Right atrium auricular region (tissue), 2 donors: ENCODE results near the gene TLK2. TPM values are rescaled to one million over a fixed set of nuclear protein-coding genes. Genes with fewer than 3 reads are reported as not detected.

Experiments used
- DNase-seq: peaks from one replicate; pipeline ENCODE4 v3.0.0-alpha.2; 2019; ENCODE audit warnings: low spot score
- H3K27ac ChIP-seq, 2 donors: fragments of 200-600 bp; sonication (generic); 1 replicate in 1 of 2; 2 replicates in 1 of 2; pipeline ENCODE4 v1.5.1; 2016 to 2019
- H3K27me3 ChIP-seq, 2 donors: fragments of 200-600 bp; sonication (generic); one replicate each; pipeline versions ENCODE4 v1.5.1 to v1.6.0; 2017 to 2019
- H3K36me3 ChIP-seq: fragments of 200-600 bp; sonication (generic); one replicate; pipeline ENCODE4 v1.5.1; 2016
- H3K4me1 ChIP-seq, 2 donors: fragments of 200-600 bp; sonication (generic); one replicate each; pipeline versions ENCODE4 v1.5.1 to v1.6.0; 2017 to 2019
- H3K4me3 ChIP-seq, 2 donors: fragments of 200-600 bp; sonication (generic); 1 replicate in 1 of 2; 2 replicates in 1 of 2; pipeline ENCODE4 v1.5.1; 2017 to 2019; ENCODE audit warnings: mild to moderate bottlenecking in 1 of 2, moderate library complexity in 1 of 2
- H3K9me3 ChIP-seq, 2 donors: fragments of 200-600 bp; sonication (generic); one replicate each; pipeline ENCODE4 v1.5.1; 2019
- total RNA-seq, 2 donors: library from RNA; depleted of rRNA; stranded (reverse); fragments of >200 nt; gene quantifications; one replicate each; pipeline ENCODE4 v1.1.0, GENCODE V29; 2016
- TF ChIP-seq, protein P1 (sequence below), 2 donors: fragments of 200-600 bp; sonication (generic); IDR thresholded peaks; one replicate each; pipeline ENCODE4 v1.5.1; 2019; ENCODE audit warnings: antibody characterized with exemption in 2 of 2

Gene TLK2
- total RNA-seq, 2 donors from 2014 or later: 22.3 to 28.3 TPM

DNA sequence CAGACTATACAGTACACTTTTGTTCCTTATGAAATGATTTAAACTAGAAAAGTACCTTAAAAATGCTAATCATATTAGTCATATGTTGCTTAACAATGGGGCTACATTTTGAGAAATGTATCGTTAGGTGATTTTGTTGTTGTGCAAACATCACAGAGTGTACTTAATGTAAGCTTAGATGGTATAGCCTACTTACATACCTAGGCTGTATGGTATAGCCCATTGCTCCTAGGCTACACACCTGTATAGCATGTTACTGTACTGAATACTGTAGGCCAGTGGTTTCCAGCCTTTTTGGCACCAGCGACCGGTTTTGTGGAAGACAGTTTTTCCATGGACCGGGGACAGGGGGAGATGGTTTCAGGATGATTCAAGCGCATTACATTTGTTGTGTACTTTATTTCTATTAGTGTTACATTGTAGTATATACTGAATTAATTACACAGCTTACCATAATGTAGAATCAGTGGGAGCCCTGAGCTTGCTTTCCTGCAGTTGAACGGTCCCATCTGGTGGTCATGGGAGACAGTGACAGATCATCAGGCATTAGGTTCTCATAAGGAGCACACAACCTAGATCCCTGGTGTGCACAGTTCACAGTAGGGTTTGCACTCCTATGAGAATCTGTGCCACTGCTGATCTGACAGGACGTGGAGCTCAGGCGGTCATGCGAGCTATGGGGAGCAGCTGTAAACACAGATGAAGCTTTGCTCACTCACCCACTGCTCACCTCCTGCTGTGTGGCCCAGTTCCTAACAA is 113.9 kb downstream of the TLK2 start:
- no peak overlapping the region for H3K27ac ChIP-seq
- no peaks in the 10 kb centered on the region for H3K9me3 ChIP-seq
- peaks cover 0 to 7% of the 10 kb centered on the region in 2 donors for H3K4me1 ChIP-seq
- TF ChIP-seq, protein P1, sequence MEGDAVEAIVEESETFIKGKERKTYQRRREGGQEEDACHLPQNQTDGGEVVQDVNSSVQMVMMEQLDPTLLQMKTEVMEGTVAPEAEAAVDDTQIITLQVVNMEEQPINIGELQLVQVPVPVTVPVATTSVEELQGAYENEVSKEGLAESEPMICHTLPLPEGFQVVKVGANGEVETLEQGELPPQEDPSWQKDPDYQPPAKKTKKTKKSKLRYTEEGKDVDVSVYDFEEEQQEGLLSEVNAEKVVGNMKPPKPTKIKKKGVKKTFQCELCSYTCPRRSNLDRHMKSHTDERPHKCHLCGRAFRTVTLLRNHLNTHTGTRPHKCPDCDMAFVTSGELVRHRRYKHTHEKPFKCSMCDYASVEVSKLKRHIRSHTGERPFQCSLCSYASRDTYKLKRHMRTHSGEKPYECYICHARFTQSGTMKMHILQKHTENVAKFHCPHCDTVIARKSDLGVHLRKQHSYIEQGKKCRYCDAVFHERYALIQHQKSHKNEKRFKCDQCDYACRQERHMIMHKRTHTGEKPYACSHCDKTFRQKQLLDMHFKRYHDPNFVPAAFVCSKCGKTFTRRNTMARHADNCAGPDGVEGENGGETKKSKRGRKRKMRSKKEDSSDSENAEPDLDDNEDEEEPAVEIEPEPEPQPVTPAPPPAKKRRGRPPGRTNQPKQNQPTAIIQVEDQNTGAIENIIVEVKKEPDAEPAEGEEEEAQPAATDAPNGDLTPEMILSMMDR (IDR thresholded peaks at IDR 0.05): no peak
- H3K4me3 ChIP-seq: no peak overlapping the region
- no peaks in the 10 kb centered on the region for H3K27me3 ChIP-seq
- H3K36me3 ChIP-seq: peaks cover 22% of the 10 kb centered on the region
- no peak for DNase-seq

DNA sequence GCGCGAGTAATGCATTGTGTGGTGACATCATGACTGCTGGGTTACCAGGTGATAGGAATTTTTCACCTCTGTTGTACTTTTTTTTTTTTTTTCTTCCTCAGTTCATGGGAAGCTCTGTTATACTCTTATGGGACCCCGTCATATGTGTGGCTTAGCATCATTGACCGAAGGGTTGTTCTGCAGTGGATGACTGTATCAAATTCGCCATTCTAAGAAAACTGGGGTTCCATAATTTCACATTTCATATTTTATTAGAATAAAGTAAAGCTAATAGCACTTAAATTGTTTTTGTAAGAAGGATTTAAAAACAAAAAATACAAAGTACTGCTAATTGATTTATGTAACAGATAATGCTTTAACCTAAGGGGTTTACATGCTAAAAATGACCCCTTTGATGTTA is 116.9 kb downstream of the TLK2 start:
- TF ChIP-seq, protein P1 (IDR thresholded peaks at IDR 0.05): no peak
- DNase-seq: no peak
- no peaks in the 10 kb centered on the region for H3K9me3 ChIP-seq
- no peak overlapping the region for H3K4me3 ChIP-seq
- no peaks in the 10 kb centered on the region for H3K4me1 ChIP-seq
- H3K27ac ChIP-seq: no peak overlapping the region
- no peaks in the 10 kb centered on the region for H3K27me3 ChIP-seq
- peaks cover 34% of the 10 kb centered on the region for H3K36me3 ChIP-seq

DNA sequence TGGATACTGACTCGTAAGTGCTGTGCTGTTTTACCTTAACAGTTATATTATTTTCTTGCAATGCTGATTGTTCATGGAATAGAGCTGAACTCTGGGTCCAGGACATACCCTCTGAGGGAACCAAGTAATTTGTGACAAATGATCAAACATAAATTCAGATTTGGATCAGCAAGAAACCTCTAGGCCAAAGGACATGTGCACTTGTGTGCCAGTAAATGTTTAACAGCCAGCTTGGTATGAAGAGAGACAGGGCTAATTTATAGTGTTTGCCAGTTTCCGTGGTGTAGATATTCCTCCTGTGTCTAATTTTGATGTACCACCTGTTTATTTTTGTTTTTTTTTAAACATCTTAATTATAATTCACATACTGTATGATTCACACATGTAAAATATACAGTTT is 118.0 kb downstream of the TLK2 start:
- Histone ChIP-seq H3K9me3 (no peaks in the 10 kb centered on the region), H3K36me3 (peaks cover 39% of the 10 kb centered on the region), H3K27ac (no peak overlapping the region), H3K27me3 (no peaks in the 10 kb centered on the region), H3K4me1 (no peaks in the 10 kb centered on the region), H3K4me3 (no peak overlapping the region)
- no peak for DNase-seq
- TF ChIP-seq, protein P1 (IDR thresholded peaks at IDR 0.05): no peak

DNA sequence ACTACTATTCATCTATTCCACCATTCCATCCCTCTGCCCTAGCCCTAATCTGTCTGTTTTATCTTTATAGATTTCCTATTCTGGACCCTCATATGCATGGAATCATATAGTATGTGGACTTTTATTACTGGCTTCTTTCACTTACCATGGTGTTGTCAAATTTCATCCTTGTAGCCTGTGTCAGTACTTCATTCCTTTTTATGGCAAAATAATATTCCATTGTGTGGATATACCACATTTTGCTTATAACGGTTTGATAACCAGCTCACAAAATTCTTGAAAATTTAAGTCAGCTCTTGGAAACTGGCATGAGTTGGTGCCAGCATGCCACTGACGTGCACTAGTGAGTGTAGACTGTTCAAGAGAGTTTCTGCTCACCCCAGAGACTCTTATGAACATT is 118.5 kb downstream of the TLK2 start:
- no peak for DNase-seq
- H3K9me3 ChIP-seq: no peaks in the 10 kb centered on the region
- peaks cover 43% of the 10 kb centered on the region for H3K36me3 ChIP-seq
- H3K27me3 ChIP-seq: no peaks in the 10 kb centered on the region
- TF ChIP-seq, protein P1 (IDR thresholded peaks at IDR 0.05): no peak
- no peaks in the 10 kb centered on the region for H3K4me1 ChIP-seq
- H3K27ac ChIP-seq: no peak overlapping the region
- H3K4me3 ChIP-seq: no peak overlapping the region

DNA sequence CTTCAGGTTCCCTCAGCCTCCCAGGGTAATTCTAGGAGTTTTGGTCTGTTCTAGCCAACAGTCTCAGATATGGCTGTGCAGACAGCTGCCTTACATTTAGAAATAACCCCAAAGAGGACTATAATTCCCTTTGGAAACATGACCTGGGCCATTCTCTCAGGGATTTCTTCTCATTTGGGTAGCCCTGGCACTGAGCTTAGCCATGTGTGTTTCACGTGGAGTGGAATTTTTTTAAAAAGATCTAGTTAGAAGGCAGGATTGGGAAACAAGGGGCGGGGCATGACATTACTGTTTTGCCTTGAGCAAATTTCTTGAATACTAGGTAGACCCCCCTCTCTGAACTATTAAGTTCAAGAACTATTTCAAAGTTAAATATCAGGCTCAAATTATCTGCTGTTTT is 119.3 kb downstream of the TLK2 start:
- no peaks in the 10 kb centered on the region for H3K4me1 ChIP-seq
- H3K27ac ChIP-seq: no peak overlapping the region
- DNase-seq: no peak
- H3K36me3 ChIP-seq: peaks cover 51% of the 10 kb centered on the region
- H3K4me3 ChIP-seq: no peak overlapping the region
- H3K9me3 ChIP-seq: no peaks in the 10 kb centered on the region
- no peaks in the 10 kb centered on the region for H3K27me3 ChIP-seq
- TF ChIP-seq, protein P1 (IDR thresholded peaks at IDR 0.05): no peak
